Smooth muscle cell (in vitro differentiated cells): Measurements from ENCODE around the gene TSPAN6. TPM values are rescaled to one million over a fixed set of nuclear protein-coding genes. Genes with fewer than 3 reads are reported as not detected.

Experiments
- polyA plus RNA-seq: library from polyadenylated mRNA; unstranded; fragments of >200 nt; fragmentation: Nextera tagmentation; extraction: Ambion mirVana; gene quantifications from 2 replicates; pipeline ENCODE4 v1.2.1, GENCODE V29; 2016
- total RNA-seq: library from RNA; depleted of rRNA; stranded (reverse); fragments of >200 nt; gene quantifications from 2 replicates; pipeline ENCODE4 v1.2.3, GENCODE V29; 2014

TSPAN6 gene
- total and polyA plus RNA-seq, 2 experiments from 2014 or later = 78.6 to 86.4 TPM

Other genes starting within 250 kb of the TSPAN6 start
- gene PCDH19, start 226.5 kb downstream of the TSPAN6 start, total RNA-seq = 16.8 and 17.9 TPM in 2 replicates
- gene PCDH19, start 226.5 kb downstream of the TSPAN6 start, polyA plus RNA-seq = 7.5 and 11.6 TPM in 2 replicates
- not detected in 2 replicates for gene TNMD, start 51.9 kb downstream of the TSPAN6 start, total RNA-seq
- not detected in 2 replicates for gene TNMD, start 51.9 kb downstream of the TSPAN6 start, polyA plus RNA-seq
- gene SRPX2, start 7.4 kb upstream of the TSPAN6 start, total RNA-seq = 118 and 151 TPM in 2 replicates
- 151 and 215 TPM in 2 replicates for gene SRPX2, start 7.4 kb upstream of the TSPAN6 start, polyA plus RNA-seq
- 4.8 and 6.6 TPM in 2 replicates for gene SYTL4, start 95.3 kb upstream of the TSPAN6 start, total RNA-seq
- gene SYTL4, start 95.3 kb upstream of the TSPAN6 start, polyA plus RNA-seq = 8.0 and 10.5 TPM in 2 replicates
- 18.4 and 23.0 TPM in 2 replicates for gene CSTF2, start 183.6 kb upstream of the TSPAN6 start, total RNA-seq
- 16.7 and 21.5 TPM in 2 replicates for gene CSTF2, start 183.6 kb upstream of the TSPAN6 start, polyA plus RNA-seq
- not detected in 2 replicates for gene NOX1, start 237.6 kb upstream of the TSPAN6 start, total RNA-seq
- 0.35 TPM in 1 of 2 replicates, not detected in the other for gene NOX1, start 237.6 kb upstream of the TSPAN6 start, polyA plus RNA-seq